SK-N-SH (cell line): ENCODE results near the gene ARFGEF2.

ENCODE experiments used
- RAD21 ChIP-seq: IDR thresholded peaks from 2 replicates; pipeline ENCODE4 v1.6.1; 2012; ENCODE audit warnings: mild to moderate bottlenecking, low read length
- TF ChIP-seq, protein P1 (sequence below): fragments of 200-600 bp; sonication (generic); IDR thresholded peaks from 2 replicates; pipeline ENCODE4 v1.6.1; 2017; ENCODE audit warnings: antibody characterized with exemption, mild to moderate bottlenecking, moderate library complexity
- TF ChIP-seq, protein P2 (sequence below): fragments of 150-350 bp; IDR thresholded peaks from 2 replicates; pipeline ENCODE4 v1.6.1; 2017; ENCODE audit warnings: antibody characterized with exemption, low read length, low read depth, borderline replicate concordance

DNA sequence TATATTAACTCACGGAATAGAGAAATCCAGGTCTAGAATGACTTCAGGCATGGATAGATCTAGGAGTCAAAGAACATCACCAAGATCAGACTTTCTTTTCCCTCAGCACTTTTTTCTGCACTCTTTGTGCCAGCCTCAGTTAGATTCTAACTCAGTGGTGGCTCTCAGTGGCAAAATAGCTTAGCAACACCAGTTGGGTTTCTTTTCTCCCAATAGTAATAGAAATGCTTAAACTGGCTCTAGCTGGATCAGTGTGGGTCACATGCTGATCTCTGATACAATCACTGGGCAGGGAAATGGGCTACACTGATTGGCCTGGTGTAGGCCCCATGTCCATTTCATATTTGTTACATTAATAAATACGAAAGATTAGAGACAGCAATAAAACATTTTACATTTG is 44.2 kb upstream of the ARFGEF2 start:
- TF ChIP-seq, protein P1, sequence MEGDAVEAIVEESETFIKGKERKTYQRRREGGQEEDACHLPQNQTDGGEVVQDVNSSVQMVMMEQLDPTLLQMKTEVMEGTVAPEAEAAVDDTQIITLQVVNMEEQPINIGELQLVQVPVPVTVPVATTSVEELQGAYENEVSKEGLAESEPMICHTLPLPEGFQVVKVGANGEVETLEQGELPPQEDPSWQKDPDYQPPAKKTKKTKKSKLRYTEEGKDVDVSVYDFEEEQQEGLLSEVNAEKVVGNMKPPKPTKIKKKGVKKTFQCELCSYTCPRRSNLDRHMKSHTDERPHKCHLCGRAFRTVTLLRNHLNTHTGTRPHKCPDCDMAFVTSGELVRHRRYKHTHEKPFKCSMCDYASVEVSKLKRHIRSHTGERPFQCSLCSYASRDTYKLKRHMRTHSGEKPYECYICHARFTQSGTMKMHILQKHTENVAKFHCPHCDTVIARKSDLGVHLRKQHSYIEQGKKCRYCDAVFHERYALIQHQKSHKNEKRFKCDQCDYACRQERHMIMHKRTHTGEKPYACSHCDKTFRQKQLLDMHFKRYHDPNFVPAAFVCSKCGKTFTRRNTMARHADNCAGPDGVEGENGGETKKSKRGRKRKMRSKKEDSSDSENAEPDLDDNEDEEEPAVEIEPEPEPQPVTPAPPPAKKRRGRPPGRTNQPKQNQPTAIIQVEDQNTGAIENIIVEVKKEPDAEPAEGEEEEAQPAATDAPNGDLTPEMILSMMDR = no peak
- TF ChIP-seq RAD21 = no peak
- TF ChIP-seq, protein P2, sequence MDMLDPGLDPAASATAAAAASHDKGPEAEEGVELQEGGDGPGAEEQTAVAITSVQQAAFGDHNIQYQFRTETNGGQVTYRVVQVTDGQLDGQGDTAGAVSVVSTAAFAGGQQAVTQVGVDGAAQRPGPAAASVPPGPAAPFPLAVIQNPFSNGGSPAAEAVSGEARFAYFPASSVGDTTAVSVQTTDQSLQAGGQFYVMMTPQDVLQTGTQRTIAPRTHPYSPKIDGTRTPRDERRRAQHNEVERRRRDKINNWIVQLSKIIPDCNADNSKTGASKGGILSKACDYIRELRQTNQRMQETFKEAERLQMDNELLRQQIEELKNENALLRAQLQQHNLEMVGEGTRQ = no peak
